Activated naive CD4-positive, alpha-beta T cell (primary cell): ENCODE data around the gene AKT2.
A peak's percentile ranks its signal among the peaks of the same experiment; 100 is the strongest.

Experiments used
- DNase-seq, 4 experiments: peaks; one replicate each; lab custom pipeline; 2025; lab: John Stamatoyannopoulos, UW

The AKT2 gene

DNA sequence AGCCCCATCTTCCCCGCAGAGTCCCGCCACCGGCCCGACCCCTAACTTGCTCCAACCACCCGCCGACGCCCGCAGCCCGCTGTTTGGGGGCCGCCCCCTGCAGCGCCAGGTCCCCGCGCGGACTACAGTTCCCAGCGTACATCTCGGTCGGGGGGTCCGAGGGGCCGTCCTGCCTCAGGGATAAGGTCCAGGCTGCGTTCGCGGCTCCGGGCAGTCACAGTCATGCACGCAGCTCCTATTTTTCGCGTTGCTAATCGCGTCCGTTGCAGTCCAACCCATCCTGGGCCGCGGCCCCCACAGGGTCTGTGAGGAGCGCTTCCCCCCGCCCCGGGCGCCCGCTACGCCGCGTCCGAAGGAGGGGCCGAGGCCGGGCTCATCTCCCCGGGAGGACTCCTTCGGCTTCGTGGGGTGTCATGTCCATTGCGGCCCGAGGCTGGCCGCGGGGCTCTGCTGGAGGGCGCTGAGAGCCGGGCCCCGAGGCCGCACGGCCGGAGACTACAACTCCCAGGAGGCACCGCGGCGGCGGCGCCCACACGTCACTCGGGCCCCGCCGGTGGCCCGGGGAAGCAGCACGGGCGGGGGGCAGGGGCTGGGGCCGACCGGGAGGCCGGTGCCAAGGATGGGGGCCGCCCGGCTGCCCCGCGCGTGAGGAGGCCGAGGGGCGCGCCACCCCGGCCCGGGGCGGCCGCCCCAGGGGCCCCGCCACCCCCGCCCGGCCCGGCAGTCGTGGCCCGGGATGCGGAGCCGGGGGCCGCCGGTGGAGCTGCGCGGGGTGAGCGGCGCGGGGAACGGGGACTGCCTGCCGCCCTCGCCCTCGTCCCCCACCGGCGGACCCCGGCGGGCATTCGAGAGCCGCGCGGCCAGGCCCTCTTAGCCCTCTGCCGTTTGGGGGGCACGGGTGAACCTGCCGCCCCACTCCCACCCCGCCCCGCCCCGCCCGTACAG, 94.0 kb downstream of the AKT2 start, which contains the start of gene MAP3K10:
Gene MAP3K10, plus strand, starts transcription at position 536 of the 945 bp plus-strand sequence. CDS start 606 bp downstream, outside the sequence.
- peak; percentile 36 to 62 (median 48) for DNase-seq

DNA sequence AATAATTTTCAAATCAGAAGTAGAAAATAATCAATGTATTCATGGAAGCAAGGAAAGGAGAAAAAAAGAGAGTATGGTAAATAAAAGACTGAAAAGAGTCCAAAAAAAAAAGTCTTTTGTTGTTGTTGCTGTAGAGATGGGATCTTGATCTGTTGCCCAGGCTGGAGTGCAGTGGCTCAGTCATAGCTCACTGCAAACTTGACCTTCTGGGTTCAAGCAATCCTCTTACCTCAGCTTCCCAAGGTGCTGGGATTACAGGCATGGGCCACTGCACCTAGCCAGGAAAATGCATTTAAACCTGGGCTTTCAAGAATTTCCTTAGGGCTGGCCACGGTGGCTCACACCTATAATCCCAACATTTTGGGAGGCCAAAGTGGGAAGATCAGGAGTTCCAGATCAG, 100.9 kb downstream of the AKT2 start:
- DNase-seq: no peak
